Caco-2 (cell line): ENCODE data around the gene RIOX2. TPM values are rescaled to one million over a fixed set of nuclear protein-coding genes. Genes with fewer than 3 reads are reported as not detected.

Experiments
- BruUV-seq: library from RNA; stranded (reverse); fragments of 400-500 nt; replicated peaks from 2 replicates; lab custom pipeline; 2021; lab: Mats Ljungman, UMichigan
- CTCF ChIA-PET: fragments of 300-600 bp; sonication (Branson Sonifier 250); formaldehyde crosslinking; loops from one replicate; lab custom pipeline; 2022; ENCODE audit warnings: antibody characterized with exemption; lab: Charles Lee
- POLR2A ChIA-PET: fragments of 300-600 bp; sonication (Branson Sonifier 250); formaldehyde crosslinking; loops from one replicate; lab custom pipeline; 2022; ENCODE audit warnings: antibody characterized with exemption; lab: Charles Lee
- DNase-seq, 2 experiments: peaks; one replicate each; pipeline versions ENCODE4 v3.0.0 to v3.0.0-alpha.2; 2020 to 2022
- H3K27me3 ChIP-seq: replicated peaks from 2 replicates; pipeline ENCODE4 v1.6.0; 2011; ENCODE audit warnings: low read length; ENCODE audit not compliant: control insufficient read depth, insufficient read depth
- H3K36me3 ChIP-seq: 2 replicates; pipeline ENCODE4 v1.5.1; 2011; ENCODE audit warnings: low read length; ENCODE audit not compliant: control insufficient read depth, insufficient read depth
- H3K4me1 ChIP-seq: fragments of 250-450 bp; sonication (Bioruptor Pico); 2 replicates; pipeline ENCODE4 v1.5.1; 2020; ENCODE audit warnings: mild to moderate bottlenecking
- H3K4me3 ChIP-seq: 2 replicates; pipeline ENCODE4 v1.5.1; 2011; ENCODE audit warnings: low read depth, mild to moderate bottlenecking, control low read depth, low read length
- H3K9me3 ChIP-seq: fragments of 250-450 bp; sonication (Bioruptor Pico); 2 replicates; pipeline ENCODE4 v1.5.1; 2020; ENCODE audit warnings: mild to moderate bottlenecking, moderate library complexity
- H3K27ac Mint-ChIP-seq: one replicate; pipeline ENCODE4 v1.8.0; 2022; ENCODE audit warnings: mixed read lengths; ENCODE audit not compliant: unreplicated experiment
- H3K27me3 Mint-ChIP-seq: one replicate; pipeline ENCODE4 v1.8.0; 2022; ENCODE audit warnings: mixed read lengths; ENCODE audit not compliant: insufficient read depth, unreplicated experiment
- H3K36me3 Mint-ChIP-seq: one replicate; pipeline ENCODE4 v1.8.0; 2022; ENCODE audit warnings: mild to moderate bottlenecking, mixed read lengths; ENCODE audit not compliant: insufficient read depth, unreplicated experiment
- H3K4me1 Mint-ChIP-seq: one replicate; pipeline ENCODE4 v1.8.0; 2022; ENCODE audit warnings: low read depth, mixed read lengths; ENCODE audit not compliant: unreplicated experiment
- H3K4me3 Mint-ChIP-seq: one replicate; pipeline ENCODE4 v1.8.0; 2022; ENCODE audit warnings: mild to moderate bottlenecking, moderate library complexity, mixed read lengths; ENCODE audit not compliant: unreplicated experiment
- H3K9me3 Mint-ChIP-seq: one replicate; pipeline ENCODE4 v1.8.0; 2022; ENCODE audit warnings: mixed read lengths; ENCODE audit not compliant: unreplicated experiment
- CTCF ChIP-seq, 2 experiments: fragments of 200-600 bp in 1 of 2; IDR thresholded peaks; 1 replicate in 1 of 2; 2 replicates in 1 of 2; pipeline versions ENCODE4 v1.5.1 to v1.8.0; 2011 to 2022; ENCODE audit warnings: antibody characterized with exemption in 1 of 2, control low read depth in 1 of 2, inconsistent platforms in 1 of 2, low read depth in 1 of 2, low read length in 1 of 2, mild to moderate bottlenecking in 1 of 2, moderate library complexity in 1 of 2; ENCODE audit not compliant: insufficient read depth in 1 of 2, severe bottlenecking in 1 of 2, unreplicated experiment in 1 of 2
- intact Hi-C: fragments of 100-400 bp; cut with micrococcal nuclease; formaldehyde crosslinking; loops from one replicate; pipeline ENCODE4 v1.10.0; 2022; ENCODE audit not compliant: unreplicated experiment
- total RNA-seq: library from RNA; stranded (reverse); gene quantifications from 2 replicates; pipeline ENCODE4 v1.2.3, GENCODE V29; 2022

RIOX2 gene
- total RNA-seq, 1 experiment from 2014 or later, result 25.0 TPM

DNA sequence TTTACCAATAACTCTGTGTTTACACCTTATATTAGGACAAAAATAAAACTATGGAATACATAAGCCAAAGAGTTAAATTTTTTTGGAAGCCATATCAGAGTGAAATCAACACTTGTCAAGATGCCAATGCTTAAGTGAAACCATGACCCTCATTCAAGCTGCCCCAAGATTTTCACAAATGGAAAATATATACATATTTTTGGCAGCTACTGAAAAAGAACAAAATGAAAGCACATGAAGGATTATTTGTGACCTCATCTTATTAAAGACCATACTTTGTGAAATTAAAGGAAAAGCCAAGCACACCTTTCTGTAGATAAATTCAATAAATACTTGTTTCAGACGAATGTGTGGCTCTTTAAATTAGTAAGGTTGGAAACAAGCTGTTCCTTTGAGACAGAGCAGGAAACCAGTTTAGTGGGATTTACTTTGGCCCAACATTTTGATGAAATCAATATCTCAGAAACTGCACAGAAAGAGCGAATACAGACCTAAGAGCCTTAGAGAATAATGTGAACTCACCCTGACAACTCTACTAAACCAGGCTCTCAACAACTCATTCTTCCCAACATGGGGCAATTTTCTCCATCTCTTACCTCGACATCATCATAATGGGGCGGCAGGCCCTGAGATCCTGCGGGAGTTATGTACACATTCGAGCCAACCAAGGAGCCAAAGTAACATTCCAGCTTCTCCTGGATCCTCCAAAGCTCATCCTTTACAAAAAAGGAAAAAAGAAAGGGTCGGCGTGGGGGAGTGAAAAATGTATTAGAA lies 11.1 kb downstream of the RIOX2 start:
- DNase-seq, result no peak
- H3K27me3 Mint-ChIP-seq, result no peaks in the 10 kb centered on the region
- H3K9me3 Mint-ChIP-seq, result no peaks in the 10 kb centered on the region
- ChIA-PET POLR2A (no interaction called here), CTCF (no interaction called here)
- no peak overlapping the region for H3K4me3 Mint-ChIP-seq
- TF ChIP-seq CTCF (IDR thresholded peaks at IDR 0.05; ENCODE audit: insufficient read depth in 1 of 2, low read depth in 1 of 2, low read length in 1 of 2, severe bottlenecking in 1 of 2, unreplicated experiment in 1 of 2), result no peak
- Histone ChIP-seq H3K4me3 (no peak overlapping the region), H3K27me3 (no peaks in the 10 kb centered on the region), H3K36me3 (no peaks in the 10 kb centered on the region; the same call in 1 of the 2 replicates), H3K9me3 (no peaks in the 10 kb centered on the region), H3K4me1 (0 out of 2 replicates have a peak, but pooled peaks cover 3% of the 10 kb centered on the region)
- H3K36me3 Mint-ChIP-seq, result peaks cover 14% of the 10 kb centered on the region
- BruUV-seq, result no TSS peak
- intact Hi-C loops, result no loop called here
- no peaks in the 10 kb centered on the region for H3K4me1 Mint-ChIP-seq
- H3K27ac Mint-ChIP-seq, result no peak overlapping the region

DNA sequence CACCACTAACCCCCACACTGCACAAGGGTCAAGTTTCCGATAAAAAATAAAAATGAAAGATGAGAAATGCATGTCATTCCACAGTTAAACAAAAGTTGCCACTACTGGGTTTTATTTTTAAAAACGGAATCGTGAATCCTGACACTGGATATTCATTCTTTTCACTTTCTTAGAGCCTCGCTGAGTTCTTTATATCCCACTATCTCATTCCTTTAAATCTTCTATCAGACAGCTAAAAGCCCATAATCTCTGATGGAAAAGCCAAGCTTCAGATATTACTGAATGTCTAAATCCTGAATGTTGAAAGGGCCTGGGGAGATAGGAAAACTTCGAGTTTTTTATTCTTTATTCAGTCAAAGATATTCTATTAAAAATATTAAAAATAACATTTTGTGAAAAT lies 11.7 kb downstream of the RIOX2 start:
- H3K4me3 ChIP-seq, result no peak overlapping the region
- no peaks in the 10 kb centered on the region for H3K27me3 ChIP-seq
- no TSS peak for BruUV-seq
- Mint-ChIP-seq H3K4me1 (no peaks in the 10 kb centered on the region), H3K9me3 (no peaks in the 10 kb centered on the region), H3K36me3 (peaks cover 9% of the 10 kb centered on the region), H3K4me3 (no peak overlapping the region), H3K27ac (no peak overlapping the region), H3K27me3 (no peaks in the 10 kb centered on the region)
- ChIA-PET POLR2A (no interaction called here), CTCF (no interaction called here)
- H3K36me3 ChIP-seq, result no peaks in the 10 kb centered on the region; the same call in 1 of the 2 replicates
- no peak for DNase-seq
- TF ChIP-seq CTCF (IDR thresholded peaks at IDR 0.05; ENCODE audit: insufficient read depth in 1 of 2, low read depth in 1 of 2, low read length in 1 of 2, severe bottlenecking in 1 of 2, unreplicated experiment in 1 of 2), result no peak
- no peaks in the 10 kb centered on the region for H3K9me3 ChIP-seq
- H3K4me1 ChIP-seq, result 0 out of 2 replicates have a peak, but pooled peaks cover under 1% of the 10 kb centered on the region
- intact Hi-C loops, result no loop called here

- no peaks in the 10 kb centered on the region for H3K27me3 ChIP-seq
- no peak overlapping the region for H3K27ac Mint-ChIP-seq
- H3K36me3 Mint-ChIP-seq, result peaks cover 6% of the 10 kb centered on the region
- no peak overlapping the region for H3K4me3 ChIP-seq
- no peaks in the 10 kb centered on the region for H3K4me1 ChIP-seq
- no peaks in the 10 kb centered on the region for H3K4me1 Mint-ChIP-seq
- ChIA-PET CTCF (no interaction called here), POLR2A (no interaction called here)
- H3K36me3 ChIP-seq, result no peaks in the 10 kb centered on the region; the same call in 1 of the 2 replicates
- H3K4me3 Mint-ChIP-seq, result no peak overlapping the region
- TF ChIP-seq CTCF (IDR thresholded peaks at IDR 0.05; ENCODE audit: insufficient read depth in 1 of 2, low read depth in 1 of 2, low read length in 1 of 2, severe bottlenecking in 1 of 2, unreplicated experiment in 1 of 2), result no peak
- DNase-seq, result no peak
- intact Hi-C loops, result no loop called here
- BruUV-seq, result no TSS peak
- H3K9me3 Mint-ChIP-seq, result no peaks in the 10 kb centered on the region
- H3K27me3 Mint-ChIP-seq, result no peaks in the 10 kb centered on the region
- no peaks in the 10 kb centered on the region for H3K9me3 ChIP-seq
Observed at GRCh38 chr3:97959872-97960271, 12.4 kb downstream of the RIOX2 start.
